GM15510 (cell line): ENCODE measurements around the gene ARHGEF37.

ENCODE experiments used
- POLR2A ChIP-seq: IDR thresholded peaks from 3 replicates; pipeline ENCODE4 v1.6.1; 2011; ENCODE audit warnings: borderline replicate concordance; ENCODE audit not compliant: insufficient read length; ENCODE audit errors: extremely low read depth

Gene ARHGEF37

DNA sequence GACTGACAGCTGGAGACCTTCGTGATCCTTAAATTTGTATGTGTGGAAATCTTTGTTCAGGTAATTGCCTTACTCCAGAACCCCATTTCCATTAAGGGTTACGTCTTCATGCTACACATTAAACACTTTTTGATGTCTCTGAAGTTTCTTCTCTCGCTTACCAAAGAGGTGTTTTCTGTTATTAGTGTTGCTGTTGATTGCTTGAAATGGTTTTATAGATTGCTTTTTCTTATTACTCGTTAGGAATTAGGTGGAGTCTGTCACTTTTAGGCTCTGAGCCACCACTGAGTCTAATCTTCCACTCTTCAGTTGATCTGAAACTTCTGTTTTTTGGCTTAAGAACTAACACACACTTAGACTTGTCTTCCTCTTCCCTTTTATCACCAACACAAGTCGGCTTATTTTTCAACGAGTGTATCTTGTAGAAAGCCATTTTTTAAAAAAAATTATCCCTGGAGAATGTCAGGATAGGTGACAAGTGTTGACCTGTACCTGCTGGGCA, 86.6 kb downstream of the ARHGEF37 start:
- TF ChIP-seq POLR2A: no peak

DNA sequence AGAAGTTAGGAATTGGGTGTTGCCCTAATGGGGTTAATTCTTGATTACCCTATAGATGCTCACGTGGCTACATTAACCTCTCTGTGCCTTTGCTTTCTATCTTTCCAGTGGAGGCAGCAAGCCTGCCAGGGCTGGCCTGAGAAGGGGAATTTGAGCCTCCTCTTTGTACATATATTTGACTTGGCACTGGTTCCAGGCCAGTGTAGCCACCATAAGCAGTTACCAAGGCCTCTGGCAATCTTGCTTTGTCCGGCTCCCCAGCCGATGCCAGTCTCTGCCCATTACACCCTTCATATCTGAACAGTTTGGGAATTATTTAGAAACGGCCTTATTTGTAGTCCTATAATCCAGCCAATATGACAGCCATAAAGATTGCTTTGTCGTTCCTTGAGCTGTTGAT, 90.2 kb downstream of the ARHGEF37 start:
- no peak for TF ChIP-seq POLR2A

DNA sequence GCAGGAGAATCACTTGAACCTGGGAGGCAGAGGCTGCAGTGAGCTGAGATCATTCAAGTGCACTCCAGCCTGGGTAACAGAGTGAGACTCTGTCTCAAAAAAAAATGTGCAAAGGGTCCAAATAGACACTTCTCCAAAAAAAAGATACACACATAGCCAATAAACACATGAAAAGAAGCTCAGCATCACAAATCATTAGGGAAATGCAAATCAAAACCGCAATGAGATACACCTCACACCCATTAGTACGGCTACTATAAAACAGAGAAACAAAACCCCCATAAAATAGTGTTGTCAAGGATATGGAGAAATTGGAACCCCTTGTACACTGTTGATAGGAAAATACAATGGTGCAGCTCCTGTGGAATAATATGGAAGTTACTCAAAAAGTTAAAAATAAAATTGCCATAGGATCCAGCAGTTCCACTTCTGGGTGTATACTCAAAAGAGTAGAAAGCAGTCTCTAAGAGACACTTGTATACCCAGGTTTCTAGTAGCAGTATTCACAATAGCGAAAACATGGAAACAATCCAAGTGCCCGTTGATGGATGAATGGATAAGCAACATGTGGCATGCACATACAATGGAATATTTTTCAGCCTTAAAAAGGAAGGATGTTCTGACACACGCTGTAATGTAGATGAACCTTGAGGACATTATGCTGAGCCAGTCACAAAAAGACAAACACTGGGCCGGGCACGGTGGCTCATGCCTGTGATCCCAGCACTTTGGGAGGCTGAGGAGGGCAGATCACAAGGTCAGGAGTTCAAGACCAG, 91.6 kb downstream of the ARHGEF37 start:
- TF ChIP-seq POLR2A: no peak

DNA sequence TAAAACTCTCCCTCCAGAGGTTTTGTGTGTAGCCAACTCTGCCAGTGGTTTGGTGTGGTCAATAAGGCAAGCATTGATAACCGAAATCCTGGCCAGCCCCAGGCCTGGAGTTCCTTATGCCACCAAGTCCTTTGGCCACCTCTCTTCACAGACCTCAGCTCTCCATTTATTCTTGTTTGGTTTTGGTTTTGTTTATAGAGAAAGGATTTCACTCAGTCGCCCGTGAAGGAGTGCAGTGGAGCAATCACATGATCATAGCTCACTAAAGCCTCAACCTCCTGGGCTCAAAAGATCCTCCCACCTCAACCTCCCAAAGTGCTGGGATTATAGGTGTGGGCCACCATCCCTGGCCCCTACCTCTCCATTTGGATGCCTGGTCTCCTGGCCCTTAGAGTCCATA, 93.4 kb downstream of the ARHGEF37 start:
- TF ChIP-seq POLR2A: no peak

DNA sequence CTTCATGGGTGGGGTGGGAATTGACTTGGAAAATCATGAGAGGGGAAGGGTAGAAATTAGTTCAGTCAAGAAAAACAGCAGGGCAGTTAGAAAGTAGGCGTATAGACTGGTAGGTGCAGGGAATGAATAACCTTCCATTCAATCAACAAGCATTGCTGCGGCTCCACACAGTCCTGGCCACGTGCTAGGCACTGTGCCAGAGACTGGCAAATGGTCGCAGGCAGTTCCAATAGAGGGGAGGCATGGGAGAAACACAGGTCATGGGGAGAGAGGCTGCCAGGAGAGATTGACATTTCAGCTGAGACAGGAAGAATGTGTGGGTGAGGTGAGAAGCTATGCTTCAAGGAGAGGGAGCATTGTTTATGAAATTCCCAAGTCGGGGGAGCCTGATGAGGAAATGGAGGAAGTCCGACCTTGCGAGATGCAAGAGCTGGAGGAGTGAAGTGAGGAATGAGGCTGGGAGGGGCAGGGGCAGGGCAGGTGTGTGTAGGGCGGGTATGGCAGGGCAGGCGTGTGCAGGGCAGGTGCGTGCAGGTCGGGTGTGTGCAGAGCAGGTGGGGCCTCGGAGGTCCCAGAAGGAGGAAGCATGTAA, 94.4 kb downstream of the ARHGEF37 start:
- TF ChIP-seq POLR2A: no peak

DNA sequence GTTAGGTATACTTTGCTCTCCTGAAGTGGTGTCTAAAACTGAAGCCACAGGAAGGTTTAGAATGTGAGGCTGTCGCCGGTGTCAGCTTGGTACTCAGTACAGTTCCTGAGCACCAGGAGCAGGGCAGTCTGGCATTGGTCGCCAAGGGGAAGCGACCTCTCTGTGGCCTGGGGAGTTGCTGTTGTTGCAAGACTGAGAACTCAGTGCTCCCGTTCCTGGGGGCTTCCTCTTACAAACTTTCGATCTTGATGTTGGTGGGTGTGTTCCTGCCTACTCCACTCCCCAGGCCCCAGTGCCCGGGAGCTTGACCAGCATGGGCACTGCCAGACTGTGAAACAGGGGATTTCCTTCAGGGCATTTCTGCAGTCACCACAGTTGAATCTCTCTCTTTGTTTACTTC, 96.4 kb downstream of the ARHGEF37 start:
- TF ChIP-seq POLR2A: no peak

DNA sequence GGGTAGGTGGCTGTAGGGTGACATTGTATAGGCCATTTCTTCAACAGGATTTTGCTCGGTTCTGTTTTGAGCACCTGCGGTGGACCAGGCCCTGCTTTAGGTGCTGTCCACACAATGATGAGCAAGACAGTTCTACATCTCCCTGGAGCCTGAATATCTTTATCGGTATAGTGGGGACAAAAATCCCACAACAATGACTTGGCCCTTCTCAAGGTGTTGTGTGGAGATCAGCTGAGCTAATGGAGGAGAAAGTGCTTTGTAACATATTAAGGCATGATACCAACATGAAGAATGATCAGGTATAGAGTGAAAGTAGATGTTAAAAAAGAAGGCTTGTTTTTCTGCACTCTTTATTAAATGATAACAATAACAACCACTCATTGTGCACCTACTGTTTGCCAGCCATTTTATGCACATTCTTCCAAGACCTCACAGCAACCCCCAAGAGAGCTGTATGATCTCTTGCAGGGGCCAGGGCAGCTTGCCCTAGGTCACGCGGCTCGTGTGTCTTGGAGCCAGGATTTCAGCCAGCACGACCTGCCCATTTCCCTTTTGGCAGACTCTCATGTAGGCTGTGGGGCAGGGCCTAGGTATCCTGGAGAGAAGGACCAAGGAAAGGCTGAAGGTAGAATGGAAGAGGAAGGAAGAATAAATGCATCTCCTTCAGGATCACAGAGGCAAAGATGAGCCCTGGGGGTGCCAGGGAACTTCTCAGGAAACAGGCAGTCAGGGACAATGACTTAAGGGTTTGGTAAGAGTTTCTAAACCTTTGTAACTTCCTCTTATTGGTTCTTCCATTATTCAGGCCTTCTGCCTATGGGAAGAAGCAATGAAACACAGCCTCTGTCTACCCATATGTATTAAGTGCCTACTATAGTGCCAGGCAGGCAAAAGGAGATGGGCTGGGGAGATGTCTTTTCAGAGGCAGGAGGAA, 98.8 kb downstream of the ARHGEF37 start:
- no peak for TF ChIP-seq POLR2A

DNA sequence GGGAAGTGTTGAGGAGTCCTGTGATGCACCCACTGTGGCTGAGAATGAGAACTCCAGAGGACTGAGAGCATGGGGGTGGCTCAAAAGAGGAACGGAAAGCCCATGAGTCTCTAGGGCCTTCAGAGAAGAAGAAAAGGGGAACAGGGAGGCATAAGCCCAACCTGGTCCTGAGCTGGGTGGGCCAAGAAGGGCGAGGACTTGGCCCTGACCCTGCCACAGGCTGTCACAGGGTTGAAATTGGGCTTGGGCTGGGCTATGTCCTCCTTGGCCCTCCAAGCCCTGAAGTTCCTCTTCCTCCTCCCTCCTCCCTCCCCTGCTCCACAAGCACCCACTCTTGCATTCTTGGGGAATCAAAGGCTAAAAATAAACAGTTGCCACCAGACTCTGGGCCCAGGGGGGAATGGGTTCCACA, 99.5 kb downstream of the ARHGEF37 start:
- TF ChIP-seq POLR2A: no peak

DNA sequence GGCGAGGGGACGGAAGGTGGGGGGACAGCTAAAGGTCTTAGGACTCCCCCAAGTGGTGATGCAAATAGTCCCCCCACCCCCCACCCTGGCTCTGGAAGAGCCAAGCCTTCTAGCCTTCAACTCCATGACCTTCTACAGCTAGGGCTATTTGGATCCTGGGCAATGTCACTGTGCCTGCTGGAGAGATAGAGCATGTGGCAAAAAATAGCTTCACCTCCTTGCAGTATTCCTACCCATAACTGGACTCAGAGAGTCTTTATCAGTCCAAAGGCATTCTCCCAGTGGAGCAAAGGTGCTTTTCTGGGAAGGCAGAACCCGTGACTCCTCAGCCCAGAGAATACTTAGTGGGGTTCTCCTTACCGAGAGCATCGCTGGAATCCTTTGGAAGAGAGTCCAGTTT, 100.0 kb downstream of the ARHGEF37 start:
- TF ChIP-seq POLR2A: no peak

DNA sequence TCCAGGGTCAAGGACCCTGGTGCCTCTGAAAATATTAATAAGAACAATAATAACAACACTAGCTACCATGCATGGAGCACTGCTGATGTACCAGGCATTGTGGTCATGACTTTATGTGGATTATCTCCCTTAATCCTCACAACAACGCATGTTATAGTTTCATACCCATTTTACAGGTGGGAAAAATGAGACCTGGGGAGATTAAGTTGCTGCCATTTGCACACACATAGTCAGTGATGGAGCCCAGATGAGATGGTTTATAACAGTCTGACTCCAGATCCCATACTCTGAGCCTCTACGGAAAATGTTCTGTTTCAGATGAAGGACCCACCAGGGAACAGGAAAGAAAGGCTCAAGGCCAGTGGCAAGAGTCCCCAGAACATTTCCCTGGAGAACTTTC, 100.6 kb downstream of the ARHGEF37 start:
- TF ChIP-seq POLR2A: no peak

DNA sequence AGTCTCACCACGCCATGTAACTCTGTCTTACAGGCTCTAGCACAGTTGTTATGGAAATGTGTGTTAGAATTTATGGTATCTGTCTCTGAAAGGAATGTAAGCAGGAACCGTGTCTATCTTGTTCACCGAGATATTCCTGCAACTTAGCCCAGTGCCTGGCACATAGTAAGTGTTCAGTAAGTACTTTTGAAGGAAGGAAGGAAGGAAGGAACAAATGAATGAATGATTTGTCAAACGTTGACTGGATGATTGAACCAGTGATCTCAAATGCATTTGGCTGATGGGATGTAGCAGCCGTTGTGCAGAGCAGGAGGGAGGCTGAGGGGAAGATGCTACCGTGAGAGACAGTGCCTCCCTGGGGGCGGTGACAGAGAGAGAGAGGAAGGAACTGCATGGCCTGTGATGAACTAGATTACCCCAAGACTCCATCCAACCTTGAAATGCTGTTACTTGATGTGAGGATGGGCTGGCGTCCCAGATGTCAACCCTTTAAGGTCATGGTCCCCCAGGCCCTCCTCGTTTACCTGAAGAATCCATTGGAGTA, 101.3 kb downstream of the ARHGEF37 start:
- TF ChIP-seq POLR2A: no peak

DNA sequence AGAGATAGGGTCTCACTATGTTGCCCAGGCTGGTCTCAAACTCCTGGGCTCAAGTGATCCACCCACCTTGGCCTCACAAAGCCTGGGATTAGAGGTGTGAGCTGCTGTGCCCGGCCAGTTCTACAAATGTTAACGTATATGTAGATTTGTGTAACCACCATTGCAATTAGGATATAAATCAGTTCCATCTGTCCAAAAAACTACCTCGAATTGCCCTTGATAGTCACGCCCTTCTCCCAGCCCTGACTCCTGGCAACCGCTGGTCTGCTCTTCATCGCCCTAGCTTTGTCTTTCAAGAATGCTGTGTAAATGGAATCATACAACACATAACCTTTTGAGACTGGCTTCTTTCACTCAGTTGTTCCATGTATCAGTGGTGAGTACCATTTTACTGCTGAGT, 102.7 kb downstream of the ARHGEF37 start:
- TF ChIP-seq POLR2A: no peak

DNA sequence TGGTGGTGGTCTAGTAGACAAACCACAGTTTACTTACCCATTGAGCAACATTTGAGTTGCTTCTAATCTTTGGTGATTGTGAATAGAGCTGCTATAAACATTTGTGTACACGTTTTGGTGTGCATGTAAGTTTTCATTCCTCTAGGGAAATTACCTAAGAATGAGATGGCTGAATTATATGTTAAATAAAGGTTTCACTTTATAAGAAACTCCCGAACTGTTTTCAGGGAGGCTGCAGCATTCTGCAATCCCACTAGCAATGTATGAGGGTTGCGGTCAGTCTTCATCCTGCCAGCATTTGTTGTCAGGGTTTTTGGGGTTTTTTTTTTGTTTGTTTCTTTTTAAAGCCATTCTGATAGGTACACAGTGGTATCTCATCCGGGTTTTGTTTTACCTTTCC, 103.1 kb downstream of the ARHGEF37 start:
- no peak for TF ChIP-seq POLR2A
